Stimulated activated CD8-positive, alpha-beta memory T cell treated with anti-CD3 and anti-CD28 coated beads, Interleukin-15, amount 100 ng/mL, for 24 hours (primary cell): ENCODE measurements around the gene PLA2G4F.
"Not testable (repeated sequence)": the region's sequence is repeated elsewhere in the genome, so short reads cannot be mapped to it uniquely, and the experiment has no call there.

Source experiments
- DNase-seq: peaks from one replicate; pipeline ENCODE4 v3.0.0-alpha.2; 2020; ENCODE audit warnings: low read depth

PLA2G4F gene

DNA sequence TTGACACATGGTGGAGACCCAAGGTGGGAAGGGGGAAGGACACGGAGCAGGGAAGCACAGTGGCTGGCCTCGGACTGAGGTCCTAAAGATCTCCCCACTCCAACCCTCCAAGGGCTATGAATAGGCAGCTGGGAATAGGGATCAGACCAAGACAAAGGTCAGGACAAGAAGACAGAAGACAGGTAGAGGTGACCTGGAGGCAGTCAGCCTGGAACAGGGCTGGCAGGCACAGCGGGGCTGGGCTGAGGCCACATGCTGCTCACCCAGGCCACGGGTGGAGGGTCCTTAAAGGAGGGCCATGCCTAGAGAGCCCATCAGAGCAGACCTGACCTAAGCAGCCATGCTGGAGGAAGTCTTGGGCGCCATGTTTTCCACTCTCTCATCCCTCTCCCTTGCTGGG, 59.4 kb downstream of the PLA2G4F start:
- no peak for DNase-seq

GRCh38 chr15:42094512-42094963, 61.9 kb downstream of the PLA2G4F start, which contains the start of gene PLA2G4D:
Gene PLA2G4D, minus strand, starts transcription at chr15:42094562. Its CDS starts 103 bp downstream, at chr15:42094459.
- DNase-seq = no peak

GRCh38 chr15:42093966-42094365, 62.5 kb downstream of the PLA2G4F start:
- no peak for DNase-seq

- no peak for DNase-seq
Measured at GRCh38 chr15:42092398-42093318, 63.8 kb downstream of the PLA2G4F start.

DNA sequence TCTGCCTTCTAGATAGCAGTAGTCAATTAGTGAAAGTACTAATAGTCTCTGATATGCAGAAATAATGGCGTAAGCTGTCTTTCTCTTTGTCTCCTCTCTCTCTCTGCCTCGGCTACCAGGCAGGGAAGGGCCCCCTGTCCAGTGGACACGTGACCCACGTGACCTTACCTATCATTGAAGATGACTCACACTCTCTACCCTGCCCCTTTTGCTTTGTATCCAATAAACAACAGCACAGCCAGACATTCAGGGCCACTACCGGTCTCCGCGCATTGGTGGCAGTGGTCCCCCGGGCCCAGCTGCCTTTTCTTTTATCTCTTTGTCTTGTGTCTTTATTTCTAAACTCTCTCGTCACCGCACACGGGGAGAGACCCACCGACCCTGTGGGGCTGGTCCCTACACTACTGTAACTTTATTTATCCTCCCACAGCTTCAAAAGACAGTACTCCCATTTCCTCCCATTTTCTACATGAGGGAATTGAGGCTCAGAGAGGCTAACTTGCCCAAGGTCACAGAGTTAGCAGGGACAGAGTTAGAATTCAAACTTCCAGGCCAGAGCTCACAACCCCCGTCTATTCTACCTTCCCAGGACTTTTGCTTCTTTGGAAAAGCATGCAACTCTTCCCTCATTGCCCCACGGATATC, 64.6 kb downstream of the PLA2G4F start:
- DNase-seq = not testable (repeated sequence)

- DNase-seq = no peak
Measured at GRCh38 chr15:42090781-42091180, 65.7 kb downstream of the PLA2G4F start.

- no peak for DNase-seq
Measured at GRCh38 chr15:42090370-42090769, 66.1 kb downstream of the PLA2G4F start.

DNA sequence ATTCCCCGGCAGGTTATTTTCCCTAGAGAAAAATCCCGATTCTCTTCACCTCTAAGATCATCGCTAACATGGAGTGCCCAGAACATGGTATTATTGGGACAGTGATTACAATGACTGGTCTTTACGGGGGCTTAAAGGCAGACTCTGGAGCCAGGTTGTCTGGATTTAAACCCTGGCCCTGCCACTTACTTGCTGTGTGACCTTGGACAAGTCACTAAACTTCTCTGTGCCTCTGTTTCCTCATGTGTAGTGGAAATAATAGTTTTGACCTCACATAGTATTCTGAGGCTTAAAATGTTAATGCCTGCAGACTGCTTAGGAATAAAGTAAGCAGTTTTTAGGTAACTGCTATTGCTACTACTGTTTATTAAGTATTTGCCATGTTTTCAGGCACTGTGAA, 66.5 kb downstream of the PLA2G4F start:
- no peak for DNase-seq
